HG02763 (cell line): ENCODE results near the gene SLC7A14.

Experiments
- ATAC-seq: cut with Tn5 transposase; IDR thresholded peaks from one replicate; pipeline ENCODE4 v1.9.1; 2021; ENCODE audit warnings: mild to moderate bottlenecking, moderate library complexity; ENCODE audit not compliant: unreplicated experiment

Gene SLC7A14

GRCh38 chr3:170500462-170500861, 85.4 kb downstream of the SLC7A14 start:
- no peak for ATAC-seq

GRCh38 chr3:170499562-170500156, 86.2 kb downstream of the SLC7A14 start:
- no peak for ATAC-seq

- no peak for ATAC-seq
These were observed 88.4 kb downstream of the SLC7A14 start for GRCh38 chr3:170497207-170498095.

GRCh38 chr3:170496868-170497140, 89.1 kb downstream of the SLC7A14 start:
- ATAC-seq: no peak

- ATAC-seq: no peak
These were observed 89.6 kb downstream of the SLC7A14 start for GRCh38 chr3:170496026-170496867.

GRCh38 chr3:170494766-170495165, 91.1 kb downstream of the SLC7A14 start:
- no peak for ATAC-seq

- no peak for ATAC-seq
These were observed 92.1 kb downstream of the SLC7A14 start for GRCh38 chr3:170493712-170494182.

GRCh38 chr3:170491901-170492300, 94.0 kb downstream of the SLC7A14 start:
- no peak for ATAC-seq

GRCh38 chr3:170490828-170491560, 94.9 kb downstream of the SLC7A14 start:
- no peak for ATAC-seq

- no peak for ATAC-seq
These were observed 97.1 kb downstream of the SLC7A14 start for GRCh38 chr3:170488802-170489201.

GRCh38 chr3:170487031-170487430, 98.8 kb downstream of the SLC7A14 start:
- no peak for ATAC-seq

GRCh38 chr3:170486398-170486797, 99.5 kb downstream of the SLC7A14 start:
- ATAC-seq: no peak

- ATAC-seq: no peak
These were observed 100.2 kb downstream of the SLC7A14 start for GRCh38 chr3:170485696-170486095.

GRCh38 chr3:170485294-170485693, 100.6 kb downstream of the SLC7A14 start:
- no peak for ATAC-seq

- no peak for ATAC-seq
These were observed 101.0 kb downstream of the SLC7A14 start for GRCh38 chr3:170484869-170485268.

- ATAC-seq: no peak
These were observed 102.2 kb downstream of the SLC7A14 start for GRCh38 chr3:170483485-170484262.

GRCh38 chr3:170482199-170482598, 103.7 kb downstream of the SLC7A14 start:
- ATAC-seq: no peak

GRCh38 chr3:170480111-170480510, 105.8 kb downstream of the SLC7A14 start:
- no peak for ATAC-seq

- no peak for ATAC-seq
These were observed 108.5 kb downstream of the SLC7A14 start for GRCh38 chr3:170477395-170477794.

GRCh38 chr3:170476291-170476690, 109.6 kb downstream of the SLC7A14 start:
- ATAC-seq: no peak
